ENCODE measurements around the gene CNDP1. TPM values are rescaled to one million over a fixed set of nuclear protein-coding genes. Genes with fewer than 3 reads are reported as not detected.

CNDP1 gene
- total RNA-seq, 1 donor from 2014 or later: not detected

- DNase-seq (ENCODE audit: low spot score): no peak
- H3K36me3 ChIP-seq: no peaks in the 10 kb centered on the region
- no peak overlapping the region for H3K27ac Mint-ChIP-seq
These were observed 101.1 kb downstream of the CNDP1 start for GRCh38 chr18:74635224-74635975.

More at GRCh38 chr18:74635224-74635975, 101.1 kb downstream of the CNDP1 start:
- Histone ChIP-seq H3K9ac (no peak overlapping the region), H4K20me1 (ENCODE audit: low read depth) (no peaks in the 10 kb centered on the region), H3K4me1 (no peaks in the 10 kb centered on the region), H3K27me3 (no peaks in the 10 kb centered on the region), H3K4me2 (no peak overlapping the region), H3F3A (ENCODE audit: low read depth) (no peaks in the 10 kb centered on the region), H3K9me3 (ENCODE audit: low read depth) (no peaks in the 10 kb centered on the region), H3K79me2 (ENCODE audit: low read depth) (no peaks in the 10 kb centered on the region), H2AFZ (replicated peaks) (no peak overlapping the region), H3K4me3 (no peak overlapping the region), H3K27ac (no peak overlapping the region)
- H3K4me3 Mint-ChIP-seq: no peak overlapping the region
- H3K27me3 Mint-ChIP-seq (ENCODE audit: insufficient read depth, low read depth): peaks cover 2% of the 10 kb centered on the region
- no peaks in the 10 kb centered on the region for H3K4me1 Mint-ChIP-seq
- H3K9me3 Mint-ChIP-seq: no peaks in the 10 kb centered on the region
- H3K36me3 Mint-ChIP-seq: peaks cover 2% of the 10 kb centered on the region
- no peak for TF ChIP-seq EZH2 (IDR thresholded peaks at IDR 0.05)
- no peak for TF ChIP-seq EZH2phosphoT487 (IDR thresholded peaks at IDR 0.05)
- TF ChIP-seq CTCF (IDR thresholded peaks at IDR 0.05): no peak

Other genes starting within 250 kb of the CNDP1 start
- gene CYB5A, start 242.5 kb upstream of the CNDP1 start, total RNA-seq (ENCODE audit: low replicate concordance): 28.2 and 33.7 TPM in 2 replicates
- not detected in 2 replicates for gene C18orf63, start 218.7 kb upstream of the CNDP1 start, total RNA-seq (ENCODE audit: low replicate concordance)
- gene DIPK1C, start 77.2 kb upstream of the CNDP1 start, total RNA-seq (ENCODE audit: low replicate concordance): 12.9 and 13.7 TPM in 2 replicates
- 56.1 and 69.7 TPM in 2 replicates for gene CNDP2, start 38.1 kb upstream of the CNDP1 start, total RNA-seq (ENCODE audit: low replicate concordance)
- 7.3 and 9.0 TPM in 2 replicates for gene ZNF407, start 63.4 kb downstream of the CNDP1 start, total RNA-seq (ENCODE audit: low replicate concordance)